Measurements from ENCODE around the gene EPB41L2.

Gene EPB41L2

DNA sequence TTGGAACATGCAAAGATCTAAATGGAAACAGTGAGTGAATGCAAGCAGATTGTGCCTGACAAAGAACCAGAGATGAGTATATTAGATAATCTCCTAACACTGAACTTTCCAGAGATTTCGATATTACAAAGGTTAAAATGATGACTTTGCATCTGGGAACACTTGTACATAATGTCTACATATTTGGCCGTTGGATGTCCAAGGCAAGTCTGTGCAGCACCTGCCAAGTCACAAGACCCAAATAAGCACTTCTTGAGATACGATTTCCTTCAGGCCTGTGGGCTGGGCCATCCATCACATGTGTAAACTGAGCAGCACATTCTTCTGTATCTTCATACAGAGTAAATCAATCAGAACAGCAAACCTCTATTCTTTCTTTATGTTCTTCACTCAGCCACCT lies 268.3 kb downstream of the EPB41L2 start:
- no peak for DNase-seq (ENCODE audit: low read depth, low spot score)
- no peak for TF ChIP-seq FOXP2 (optimal IDR thresholded peaks at IDR 0.05; ENCODE audit: control extremely low read depth, extremely low read length, insufficient read depth)
- TF ChIP-seq EZH2 (IDR thresholded peaks at IDR 0.05), result no peak
- no peak for TF ChIP-seq POLR2AphosphoS5 (IDR thresholded peaks at IDR 0.05; ENCODE audit: borderline replicate concordance, low read depth, low read length)
- Histone ChIP-seq H3K27ac (no peak overlapping the region), H3K4me3 (no peak overlapping the region), H3K9ac (ENCODE audit: insufficient read length) (no peak overlapping the region), H3K9me3 (ENCODE audit: low read depth, low read length) (peaks cover 7% of the 10 kb centered on the region; the same call in 1 of the 2 replicates), H3K36me3 (ENCODE audit: insufficient read depth, low read length) (no peaks in the 10 kb centered on the region)

DNA sequence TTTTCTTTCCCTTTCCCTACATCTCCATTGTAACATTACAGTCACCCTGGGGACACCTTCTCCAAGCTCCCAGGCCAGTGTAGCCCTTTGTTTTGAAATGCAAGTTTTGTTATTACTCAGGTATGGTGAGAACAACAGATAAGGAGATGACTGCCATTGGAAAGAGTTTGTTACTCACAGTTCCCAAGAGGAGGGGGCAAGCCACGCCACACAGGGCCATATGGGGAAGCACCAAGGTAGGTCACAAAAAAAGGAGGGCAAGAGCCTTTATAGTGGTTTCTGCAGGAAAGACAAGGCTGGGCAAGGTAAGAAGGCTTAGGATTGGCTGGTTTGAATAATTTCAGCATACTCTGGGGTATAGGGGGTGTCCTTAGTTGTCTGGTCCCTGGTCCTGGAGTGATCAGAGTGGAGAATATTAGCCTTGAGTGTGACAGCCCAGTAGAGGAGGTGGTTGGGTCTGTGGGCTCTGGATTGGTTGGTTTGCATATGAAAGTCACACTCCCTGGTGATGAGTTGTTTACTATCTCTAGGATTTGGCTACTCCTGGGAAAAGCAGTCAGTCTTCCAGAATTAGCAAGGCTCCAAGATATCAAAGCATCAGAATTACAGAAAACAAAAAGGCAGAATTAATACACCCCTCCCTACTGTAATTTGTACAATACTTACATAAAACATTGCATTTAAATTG lies 268.9 kb downstream of the EPB41L2 start:
- TF ChIP-seq FOXP2 (optimal IDR thresholded peaks at IDR 0.05; ENCODE audit: control extremely low read depth, extremely low read length, insufficient read depth) (no peak), POLR2AphosphoS5 (IDR thresholded peaks at IDR 0.05; ENCODE audit: borderline replicate concordance, low read depth, low read length) (no peak)
- Histone ChIP-seq H3K4me3 (no peak overlapping the region), H3K36me3 (ENCODE audit: insufficient read depth, low read length) (no peaks in the 10 kb centered on the region), H3K9me3 (ENCODE audit: low read depth, low read length) (0 out of 2 replicates have a peak, but pooled peaks cover 3% of the 10 kb centered on the region), H3K27ac (no peak overlapping the region), H3K9ac (ENCODE audit: insufficient read length) (no peak overlapping the region)
- DNase-seq (ENCODE audit: low read depth, low spot score), result no peak

Measured in SK-N-MC (cell line).